Activated CD4-positive, alpha-beta T cell treated with anti-CD3 and anti-CD28 coated beads for 36 hours (primary cell): ENCODE measurements around the gene ERH. TPM values are rescaled to one million over a fixed set of nuclear protein-coding genes. Genes with fewer than 3 reads are reported as not detected.

ENCODE experiments used
- total RNA-seq, 2 experiments: library from RNA; stranded (reverse); gene quantifications; one replicate each; pipeline ENCODE4 v1.2.3, GENCODE V29; 2021

The ERH gene
- total RNA-seq, 2 experiments from 2014 or later: 343 to 385 TPM

Other genes starting within 250 kb of the ERH start
- gene DCAF5, start 245.2 kb downstream of the ERH start, total RNA-seq: 10 to 100 TPM; 34.1 to 38.7 TPM
- 10 to 100 TPM; 10.8 to 14.5 TPM for gene EXD2, start 206.8 kb downstream of the ERH start, total RNA-seq
- under 1 TPM in 1 of 2 experiments, not detected in 1; 0.14 TPM for gene GALNT16, start 138.1 kb downstream of the ERH start, total RNA-seq
- gene SLC39A9, start 393 bp upstream of the ERH start, total RNA-seq: 10 to 100 TPM; 40.1 to 42.6 TPM
- under 1 TPM; 0.05 TPM for gene PLEKHD1, start 86.4 kb upstream of the ERH start, total RNA-seq
- gene CCDC177, start 176.6 kb upstream of the ERH start, total RNA-seq: not detected
- 10 to 100 TPM; 57.9 to 59.3 TPM for gene SUSD6, start 213.3 kb upstream of the ERH start, total RNA-seq